Bone marrow (tissue), 2 donors: Measurements from ENCODE around the gene NDUFAF5.

ENCODE experiments used
- DNase-seq, 2 donors: peaks; one replicate each; lab custom pipeline; 2025; lab: John Stamatoyannopoulos, UW

Gene NDUFAF5

DNA sequence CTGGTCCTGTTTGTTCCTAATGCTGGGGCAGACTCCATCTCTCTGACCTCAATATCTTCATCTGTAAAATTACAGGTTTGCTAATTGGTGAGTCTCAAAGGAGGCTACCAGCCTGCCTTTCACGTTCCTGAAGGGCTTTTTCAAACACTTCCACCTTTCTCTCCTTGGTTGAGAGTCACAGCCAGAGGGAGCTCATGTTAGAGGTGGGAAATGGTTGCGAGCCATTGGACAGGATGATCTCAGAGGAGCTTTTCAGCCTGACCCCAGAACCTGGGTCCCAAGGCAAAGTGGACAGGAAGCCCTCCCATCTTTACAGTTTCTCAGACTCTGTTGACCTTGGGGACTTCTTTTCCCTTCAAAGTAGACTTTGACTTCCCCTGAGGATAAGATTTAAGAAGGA lies 37.6 kb downstream of the NDUFAF5 start:
- no peak for DNase-seq

DNA sequence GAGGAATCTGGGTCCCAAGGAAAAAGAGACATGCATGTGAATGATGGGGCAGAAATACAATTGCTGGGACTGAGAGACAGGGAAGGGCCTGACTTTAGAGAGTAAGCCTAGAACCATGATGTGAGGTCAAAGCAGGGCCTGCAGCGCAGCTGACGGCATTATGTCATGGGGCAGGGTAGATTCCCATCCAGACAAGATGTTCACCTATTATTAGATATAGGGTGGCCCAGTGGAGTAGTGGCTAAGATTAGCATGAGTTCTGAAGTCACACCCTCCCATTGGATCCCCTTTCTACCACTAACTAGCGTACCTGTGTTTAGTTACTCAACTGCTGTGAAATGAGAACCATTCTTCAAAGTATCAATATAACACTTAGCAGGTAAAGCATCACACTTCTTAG lies 39.6 kb downstream of the NDUFAF5 start:
- DNase-seq, result no peak

DNA sequence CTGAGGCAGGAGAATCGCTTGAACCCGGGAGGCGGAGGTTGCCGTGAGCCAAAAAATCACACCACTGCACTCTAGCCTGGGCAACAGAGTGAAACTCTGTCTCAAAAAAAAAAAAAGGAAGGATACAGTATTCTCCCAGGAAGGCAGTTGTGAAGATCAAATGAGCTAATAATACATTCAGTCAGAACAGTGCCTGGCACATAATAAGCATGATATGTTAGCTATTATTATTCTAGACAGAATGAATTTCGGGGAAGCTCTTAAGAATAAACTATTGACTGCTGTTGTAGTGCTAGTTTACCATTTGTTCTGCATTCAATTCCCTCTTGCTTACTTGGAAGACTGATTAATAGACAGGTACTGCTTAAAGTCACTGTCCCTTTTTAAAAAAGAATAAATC lies 40.6 kb downstream of the NDUFAF5 start:
- DNase-seq, result no peak

DNA sequence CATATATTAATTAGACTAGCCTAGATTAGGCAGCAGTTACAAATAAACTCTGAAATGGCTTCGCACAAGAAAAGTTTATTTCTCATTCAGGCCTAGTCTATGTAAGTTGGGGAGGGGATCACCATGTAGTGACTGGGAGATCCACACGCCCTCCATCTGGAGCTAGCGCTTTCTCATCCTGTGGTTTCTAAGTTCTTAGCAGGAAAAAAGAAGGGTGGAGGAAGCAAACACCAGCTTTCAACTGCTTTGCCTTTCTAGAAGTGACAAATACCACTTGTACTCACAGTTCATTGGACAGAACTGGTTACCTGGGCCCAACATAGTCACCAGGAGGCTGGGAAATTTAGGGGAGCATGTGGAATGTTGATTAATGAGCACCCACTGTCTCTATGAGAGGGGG lies 46.6 kb downstream of the NDUFAF5 start:
- no peak for DNase-seq

DNA sequence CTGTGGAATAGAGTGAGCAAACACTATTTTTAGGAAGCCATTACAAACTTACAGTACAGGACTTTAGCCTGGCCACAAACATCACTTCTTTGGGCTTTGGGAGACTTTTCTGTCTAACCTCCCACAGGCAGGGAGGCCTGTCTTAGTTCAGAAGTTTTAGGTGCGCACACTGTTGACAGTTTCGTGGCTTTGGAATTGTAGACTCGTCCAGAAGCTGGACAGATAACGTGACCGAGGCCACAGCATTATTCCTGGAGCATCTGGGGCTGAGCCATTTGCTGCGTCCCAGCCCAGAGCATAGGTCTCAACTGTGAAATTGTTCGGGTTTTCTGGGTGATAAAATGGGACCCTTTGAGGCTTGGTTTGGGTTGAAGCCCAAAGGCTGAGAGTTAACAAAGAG lies 53.8 kb downstream of the NDUFAF5 start:
- no peak for DNase-seq

DNA sequence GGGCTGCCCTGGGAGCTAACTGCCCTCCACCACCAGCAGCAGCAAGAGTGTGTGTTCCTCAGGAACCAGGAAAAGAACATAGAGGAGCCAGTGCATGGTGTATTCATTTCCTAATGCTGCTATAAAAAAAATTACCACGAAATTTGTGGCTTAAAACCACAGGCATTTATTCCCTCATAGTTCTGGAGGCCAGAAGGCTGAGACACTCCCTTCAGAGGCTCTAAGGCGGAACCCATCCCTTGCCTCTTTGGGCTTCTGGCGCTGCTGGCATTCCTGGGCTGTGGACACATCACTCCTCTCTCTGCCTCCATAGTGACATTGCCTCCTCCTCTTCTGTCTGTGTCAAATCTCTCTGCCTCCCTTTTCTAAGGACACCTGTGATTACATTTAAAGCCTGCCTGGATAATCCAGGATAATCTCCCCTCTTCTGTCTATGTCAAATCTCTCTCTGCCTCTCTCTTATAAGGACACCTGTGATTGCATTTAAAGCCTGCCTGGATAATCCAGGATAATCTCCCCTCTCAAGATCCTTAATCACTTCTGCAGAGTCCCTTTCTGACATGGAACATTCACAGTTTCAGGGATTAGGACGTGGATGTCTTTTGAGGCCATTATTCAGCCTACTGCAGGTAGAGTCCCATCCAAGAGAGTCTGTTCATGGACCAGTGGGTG lies 54.7 kb downstream of the NDUFAF5 start:
- no peak for DNase-seq

DNA sequence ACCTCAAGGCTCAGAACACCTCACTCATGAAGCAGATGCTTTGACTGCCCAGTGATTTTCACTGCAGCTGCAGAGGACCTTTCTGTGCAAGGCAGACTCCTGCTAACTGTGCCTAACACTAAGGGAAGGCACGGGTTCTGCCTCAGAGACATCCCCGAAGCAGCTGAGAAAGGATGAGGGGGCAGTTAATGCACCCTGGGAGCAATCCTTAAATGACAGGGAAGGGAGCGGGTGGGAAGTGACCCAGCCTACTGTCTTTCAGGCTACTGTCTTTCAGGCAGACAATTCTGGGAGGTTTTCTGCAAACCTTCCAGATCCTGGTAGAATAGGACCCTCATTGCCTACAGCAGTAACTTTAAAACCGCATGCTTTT lies 55.3 kb downstream of the NDUFAF5 start:
- DNase-seq, result no peak

DNA sequence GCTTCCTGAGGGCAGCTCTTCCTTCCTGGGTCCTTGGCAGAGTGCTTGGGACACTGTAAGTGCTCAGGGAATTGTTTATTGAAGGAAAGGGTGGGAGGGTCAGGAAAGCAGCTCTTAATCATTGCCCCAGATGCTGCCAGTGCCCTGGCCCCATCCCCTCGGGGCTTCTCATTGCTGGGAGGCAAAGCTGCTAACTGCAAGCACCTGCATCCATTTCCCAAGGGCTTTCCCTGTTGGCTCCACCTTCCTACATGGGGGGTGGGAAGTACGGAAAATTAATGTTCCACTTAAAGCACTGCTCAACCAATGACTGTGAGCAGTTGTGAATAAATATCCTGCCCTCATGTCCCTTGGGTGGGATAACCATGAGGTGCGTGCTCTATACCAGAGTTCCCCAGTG lies 56.4 kb downstream of the NDUFAF5 start:
- DNase-seq, result no peak

DNA sequence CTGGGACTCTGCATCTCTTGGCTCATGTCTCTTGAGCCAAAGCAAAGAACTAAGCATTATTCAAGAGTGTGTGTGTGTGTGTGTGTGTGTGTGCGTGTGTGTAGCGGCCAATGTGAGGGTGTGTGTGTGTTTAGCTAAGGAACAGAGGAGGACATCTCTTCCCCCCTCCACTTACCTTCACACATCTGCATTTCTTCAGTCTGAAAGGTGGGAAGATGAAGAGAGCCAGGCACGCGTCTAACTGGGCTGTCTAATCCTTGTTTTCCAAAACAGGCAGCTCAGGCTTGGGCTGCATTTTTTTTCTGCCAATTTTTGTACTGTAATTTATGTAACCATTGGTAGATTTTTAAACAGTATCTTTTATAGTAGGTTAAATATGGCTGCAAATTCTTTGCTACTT lies 59.5 kb downstream of the NDUFAF5 start:
- DNase-seq, result no peak

DNA sequence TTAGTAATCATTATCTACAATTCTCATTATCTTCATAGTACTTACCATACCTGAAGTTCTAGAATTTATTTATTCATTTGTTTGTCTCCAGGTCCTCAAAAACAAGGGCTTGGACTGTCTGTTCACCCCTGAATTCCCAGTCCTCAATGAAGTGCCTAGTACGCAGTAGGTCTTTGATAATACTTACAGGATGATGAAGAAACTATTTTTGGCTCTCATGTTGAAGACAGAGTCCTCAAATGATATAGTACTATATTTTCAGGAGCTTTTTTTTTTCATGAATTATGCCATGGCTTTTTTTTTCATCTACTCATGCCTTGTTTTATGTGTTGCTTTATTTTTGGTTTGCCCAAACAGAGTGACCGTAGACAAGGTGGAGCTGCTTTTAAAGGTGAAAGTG lies 66.5 kb downstream of the NDUFAF5 start:
- no peak for DNase-seq

DNA sequence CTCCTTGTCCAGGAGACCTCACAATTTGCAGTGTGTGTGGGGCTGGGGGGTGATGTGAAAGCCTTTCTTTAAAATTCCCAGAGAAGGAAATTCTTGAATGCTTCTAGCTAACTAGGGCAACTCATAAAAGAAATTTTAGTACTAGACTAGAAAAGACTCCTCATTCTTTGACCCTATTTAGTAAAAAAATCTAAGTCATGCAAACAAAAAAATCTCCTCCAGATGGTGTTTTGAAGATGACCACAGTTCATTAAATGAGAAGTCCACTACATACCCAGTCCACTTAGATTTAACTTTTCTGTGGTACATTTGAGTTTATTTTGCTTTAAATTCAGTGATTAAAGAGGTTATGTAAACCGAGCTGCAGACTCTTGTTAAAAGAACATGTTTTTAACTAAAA lies 67.5 kb downstream of the NDUFAF5 start:
- no peak for DNase-seq

DNA sequence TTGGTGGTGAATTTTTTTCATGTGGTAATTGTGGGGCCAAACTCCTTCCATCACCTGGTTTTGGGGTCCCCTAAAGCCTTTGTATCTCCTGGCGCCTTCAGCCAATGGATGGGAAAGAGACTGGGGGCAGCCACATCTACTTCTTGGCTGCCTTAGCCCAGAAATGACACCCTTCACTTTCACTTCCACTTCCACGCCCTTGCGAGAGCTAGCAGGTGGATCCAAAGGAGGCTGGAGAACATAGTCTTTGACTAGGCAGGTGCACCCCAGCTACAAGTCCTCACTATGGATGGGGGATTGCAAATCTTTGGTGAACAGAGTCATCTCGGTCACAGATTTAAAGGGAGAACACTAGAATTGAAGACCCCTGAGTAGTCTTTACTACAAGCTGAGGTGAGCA lies 70.8 kb downstream of the NDUFAF5 start:
- DNase-seq, result no peak

DNA sequence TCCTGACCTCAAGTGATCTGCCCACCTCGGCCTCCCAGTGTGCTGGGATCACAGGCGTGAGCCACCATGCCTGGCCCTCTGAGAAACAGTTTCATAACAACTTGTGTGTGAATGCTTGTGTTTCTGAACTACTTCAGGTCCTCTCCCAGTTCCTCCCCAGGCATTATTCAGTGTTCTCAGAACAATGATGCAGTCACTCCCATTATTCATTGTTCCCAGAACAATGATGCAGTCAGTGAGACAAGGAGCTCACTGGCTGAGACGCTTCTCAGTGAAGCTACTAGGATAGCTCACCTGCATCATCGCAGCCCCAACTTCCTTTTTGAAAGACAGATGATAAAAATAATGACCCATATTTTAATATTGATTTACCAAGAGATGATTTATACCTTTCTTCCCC lies 71.5 kb downstream of the NDUFAF5 start:
- DNase-seq, result no peak

DNA sequence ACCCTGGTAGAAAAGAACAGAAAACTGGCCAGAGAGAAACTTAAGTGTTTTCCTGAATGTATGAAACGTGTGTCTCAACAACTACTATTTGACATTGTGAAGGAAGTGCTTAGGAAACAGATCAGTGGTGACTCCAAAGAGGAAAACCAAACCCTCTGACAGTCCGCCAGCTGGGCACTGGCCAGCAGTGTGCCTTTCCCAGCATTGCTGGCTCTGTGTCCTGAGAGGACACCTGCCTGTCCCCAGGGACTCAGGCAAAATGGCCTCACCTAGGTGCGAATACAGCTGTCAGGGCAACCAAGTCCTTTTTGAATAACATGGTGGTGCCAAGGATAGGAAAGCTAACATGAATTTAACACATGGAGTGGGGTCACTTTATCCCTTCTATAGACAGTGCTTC lies 72.5 kb downstream of the NDUFAF5 start:
- DNase-seq, result no peak

DNA sequence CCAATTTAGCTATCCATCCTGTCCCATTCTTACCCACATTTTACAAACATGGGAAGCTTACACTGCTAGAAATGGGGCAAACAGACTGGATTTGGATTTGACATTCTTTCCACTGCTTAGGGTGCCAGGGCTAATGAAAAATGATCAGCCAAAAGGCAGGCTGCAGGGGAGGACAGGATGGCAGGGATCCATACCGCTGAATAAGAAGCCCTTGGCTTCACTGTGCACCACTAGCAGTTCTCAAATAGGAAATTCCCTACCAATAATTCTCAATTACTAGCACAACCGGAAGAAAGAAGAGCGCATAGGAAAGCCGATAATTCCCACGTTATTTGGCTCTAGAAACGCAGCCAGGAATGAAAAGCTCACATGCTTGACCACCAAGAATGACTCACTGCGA lies 73.1 kb downstream of the NDUFAF5 start:
- DNase-seq, result no peak

DNA sequence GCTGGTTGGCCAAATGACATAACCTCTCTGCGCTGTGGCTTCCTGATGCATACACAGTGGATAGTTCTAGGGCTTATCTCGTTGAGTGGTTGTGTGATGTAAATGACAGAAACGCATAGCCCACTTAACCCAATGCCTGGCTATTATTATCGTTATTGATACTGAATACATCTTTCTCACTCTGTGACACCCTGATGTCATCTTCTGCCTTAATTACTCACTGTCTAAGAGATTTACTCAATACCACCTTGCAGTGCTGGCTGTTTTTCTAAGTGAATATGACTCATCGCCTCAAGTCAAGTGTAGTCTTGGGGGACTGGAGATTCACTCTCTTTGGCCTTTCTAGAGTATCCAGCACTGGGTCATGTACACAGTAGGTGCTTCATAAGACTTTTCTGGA lies 73.6 kb downstream of the NDUFAF5 start:
- DNase-seq, result no peak

DNA sequence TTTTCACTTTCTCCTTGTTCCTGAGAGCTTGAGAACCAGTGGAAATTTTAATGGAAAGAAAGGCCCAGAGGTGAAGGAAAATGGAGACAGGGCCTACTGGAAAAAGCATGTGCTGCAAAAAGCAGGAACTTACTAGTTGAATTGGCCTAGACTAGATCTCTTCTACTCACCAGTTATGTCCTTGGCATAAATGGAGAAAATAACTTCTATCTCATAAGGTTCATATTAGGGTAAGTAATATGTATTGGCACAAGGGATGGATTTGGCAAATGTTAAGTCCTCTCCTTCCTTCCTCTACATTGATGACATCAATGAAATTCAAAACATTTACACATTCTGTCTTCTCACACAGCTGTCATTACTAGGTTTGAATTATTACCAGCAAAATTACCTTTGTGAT lies 74.0 kb downstream of the NDUFAF5 start:
- no peak for DNase-seq

DNA sequence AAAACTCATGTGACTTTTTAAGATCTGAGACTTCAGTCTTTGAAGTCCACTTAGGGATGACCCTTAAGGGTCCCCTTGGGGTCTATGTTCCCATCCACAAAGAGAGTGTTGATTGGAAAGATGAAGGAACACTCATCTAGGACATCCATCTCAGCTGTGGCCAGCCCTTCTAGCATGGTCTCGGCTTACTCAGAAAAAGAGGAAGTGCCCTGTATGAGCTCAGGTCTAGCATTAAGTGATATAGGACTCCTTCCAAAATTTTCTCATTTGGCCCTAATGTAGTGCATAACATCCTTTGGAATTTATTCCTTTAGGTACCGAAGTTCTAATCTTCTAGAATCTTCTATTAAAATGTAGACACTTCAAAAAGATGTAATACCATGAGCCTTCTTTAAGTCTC lies 77.4 kb downstream of the NDUFAF5 start:
- DNase-seq, result no peak

DNA sequence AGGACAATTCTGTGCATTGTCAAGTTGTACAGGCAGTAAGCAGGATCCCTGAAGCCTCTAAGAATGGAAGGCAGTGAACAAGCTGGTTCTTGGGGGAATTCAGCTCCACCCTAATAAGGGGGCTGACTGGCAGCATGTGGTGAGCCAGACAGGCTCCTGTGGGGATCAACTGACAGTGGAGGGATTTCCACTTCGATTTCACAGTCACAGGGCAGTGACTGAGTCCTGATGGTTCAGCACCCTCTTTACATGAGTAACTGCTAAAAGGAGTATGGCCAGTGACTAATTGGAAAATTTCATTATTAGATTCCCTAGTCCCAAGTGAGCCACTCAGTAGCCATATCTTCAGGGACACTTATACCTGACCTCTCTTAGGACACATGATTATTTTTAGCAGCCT lies 78.4 kb downstream of the NDUFAF5 start:
- DNase-seq, result no peak

DNA sequence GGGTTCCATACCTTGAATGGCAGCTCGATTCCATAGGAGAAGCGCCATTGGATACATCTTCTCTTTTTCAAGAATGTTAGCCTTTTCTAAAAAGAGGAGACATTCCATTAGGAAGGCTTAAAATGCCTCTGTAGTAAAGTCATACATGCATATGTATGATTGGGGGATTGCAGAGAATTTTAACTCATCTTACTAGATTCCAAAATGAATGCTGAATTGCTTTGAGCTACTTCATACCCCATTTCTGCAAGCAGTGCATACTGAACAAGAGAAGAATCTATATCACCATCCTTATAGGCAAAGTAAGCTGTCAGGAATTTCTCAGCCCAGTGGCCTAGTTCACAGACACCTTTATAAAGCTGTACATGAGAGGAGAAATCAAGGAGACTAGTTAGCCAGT lies 80.3 kb downstream of the NDUFAF5 start:
- DNase-seq, result no peak

DNA sequence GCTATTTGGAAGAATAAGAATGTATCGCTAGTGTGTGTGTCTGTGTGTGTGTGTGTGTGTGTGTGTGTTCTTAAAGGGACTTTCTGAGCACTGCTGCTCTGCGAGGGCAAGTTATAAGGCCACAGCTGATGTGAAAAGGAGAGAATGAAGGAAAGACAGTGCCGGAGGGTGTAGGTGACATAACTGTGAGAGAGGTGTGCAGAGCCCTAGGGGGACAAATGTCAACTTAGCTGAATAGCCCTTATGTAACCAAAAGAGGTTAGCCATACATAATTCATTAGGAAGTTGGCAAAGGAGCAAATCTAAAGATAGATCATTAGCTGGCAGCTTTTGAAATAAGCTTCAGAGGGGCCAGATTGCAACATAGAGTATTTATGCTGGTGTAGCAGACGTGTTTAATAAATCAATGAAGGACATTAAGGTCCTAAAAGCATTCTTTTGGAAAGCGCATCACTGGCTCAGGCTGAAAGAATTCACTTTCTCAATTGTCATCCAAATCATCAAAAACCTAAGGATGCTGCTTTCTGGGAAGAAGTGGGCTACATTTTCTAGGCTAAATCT lies 81.0 kb downstream of the NDUFAF5 start:
- no peak for DNase-seq

DNA sequence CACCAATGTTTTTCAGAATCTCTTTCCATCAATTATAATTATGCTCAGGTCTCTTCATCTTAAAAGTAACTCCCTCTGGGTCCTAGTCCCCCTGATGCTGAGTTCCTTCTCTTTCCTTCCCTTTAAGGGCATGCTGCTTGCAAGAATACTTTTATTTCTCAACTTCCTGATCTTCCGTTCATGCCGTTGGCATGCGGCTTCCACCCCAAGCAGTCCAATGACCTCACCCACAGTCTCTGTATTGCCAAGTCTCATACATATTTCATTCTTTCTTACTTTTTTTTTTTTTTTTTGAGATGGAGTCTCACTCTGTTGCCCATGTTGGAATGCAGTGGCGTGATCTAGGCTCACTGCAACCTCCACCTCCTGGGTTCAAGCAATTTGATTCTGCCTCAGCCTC lies 83.5 kb downstream of the NDUFAF5 start:
- DNase-seq, result no peak

DNA sequence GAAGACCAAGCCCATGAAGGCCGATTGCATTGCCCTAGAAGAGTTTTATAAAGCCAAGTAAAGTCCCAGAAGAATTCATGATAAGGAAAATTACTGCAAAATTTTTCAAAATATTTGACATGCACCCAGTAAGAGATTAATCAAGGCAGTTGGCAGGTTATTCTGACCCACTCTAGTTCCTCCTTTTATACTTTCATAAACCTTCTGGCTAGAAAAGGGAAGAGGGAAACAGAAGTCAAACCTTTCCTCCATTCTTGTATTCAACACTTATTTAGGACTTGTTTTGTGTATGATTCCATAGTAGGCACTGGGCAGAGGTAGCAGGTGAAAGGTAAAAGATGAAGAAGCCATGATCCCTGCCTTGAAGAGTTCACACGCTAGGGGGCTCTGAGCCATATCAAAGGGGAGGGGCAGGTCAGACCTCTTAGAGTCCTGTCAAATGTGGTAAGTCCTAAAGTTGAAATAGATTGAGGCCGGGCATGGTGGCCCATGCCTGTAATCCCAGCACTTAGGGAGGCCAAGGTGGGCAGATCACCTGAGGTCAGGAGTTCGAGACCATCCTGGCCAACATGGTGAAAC lies 85.4 kb downstream of the NDUFAF5 start:
- DNase-seq, result no peak
